Right ventricle myocardium inferior (tissue), 1 donor: ENCODE results near the gene CASK. TPM values are rescaled to one million over a fixed set of nuclear protein-coding genes. Genes with fewer than 3 reads are reported as not detected.

Experiments used
- ATAC-seq: fragments of 200-7000 bp; cut with Tn5 transposase; one replicate; pipeline ENCODE4 v1.9.1; 2020; ENCODE audit warnings: mild to moderate bottlenecking, moderate library complexity
- DNase-seq: peaks from one replicate; pipeline ENCODE4 v3.0.0; 2021; ENCODE audit errors: missing footprints
- intact Hi-C: fragments of 100-400 bp; cut with DNase I; formaldehyde crosslinking; loops from one replicate; pipeline ENCODE4 v1.11.0; 2022
- total RNA-seq: library from RNA; stranded (reverse); fragmentation: NEBNext Ultra II Directional; extraction: Animal tissue kit (Norgen Biotek cat#: 25700); gene quantifications from one replicate; pipeline ENCODE4 v1.2.1, GENCODE V29; 2021
- donor health status: DM: no; HTN: yes; CAD: no; lungs with severe emphysema.

Gene CASK
- total RNA-seq, 1 donor from 2014 or later = 16.6 TPM

- no peak for DNase-seq
- intact Hi-C loops = loop anchor here (5.0 kb wide), 1 partner anchor 1776 kb away; no protein-coding TSS in a partner anchor
- ATAC-seq = no peak
Measured at GRCh38 chrX:41781500-41781899, 141.9 kb downstream of the CASK start.

GRCh38 chrX:41779941-41780340 is 143.4 kb downstream of the CASK start:
- intact Hi-C loops = loop anchor here (5.0 kb wide), 1 partner anchor 1777 kb away; no protein-coding TSS in a partner anchor
- DNase-seq = no peak
- no peak for ATAC-seq

- intact Hi-C loops = no loop called here
- DNase-seq (no peak), ATAC-seq (no peak)
Measured at GRCh38 chrX:41779030-41779564, 144.3 kb downstream of the CASK start.

GRCh38 chrX:41761702-41762101 is 161.7 kb downstream of the CASK start:
- ATAC-seq (no peak), DNase-seq (no peak)
- intact Hi-C loops = loop anchor here (5.0 kb wide), 1 partner anchor 204 kb away; no protein-coding TSS in a partner anchor

GRCh38 chrX:41761169-41761568 is 162.2 kb downstream of the CASK start:
- DNase-seq (no peak), ATAC-seq (no peak)
- intact Hi-C loops = loop anchor here (5.0 kb wide), 1 partner anchor 204 kb away; no protein-coding TSS in a partner anchor

- intact Hi-C loops = loop anchor here (5.0 kb wide), 2 partner anchors 203 to 483 kb away; no protein-coding TSS in a partner anchor
- ATAC-seq (no peak), DNase-seq (no peak)
Measured at GRCh38 chrX:41759817-41760216, 163.5 kb downstream of the CASK start.

GRCh38 chrX:41758401-41758800 is 165.0 kb downstream of the CASK start:
- DNase-seq (no peak), ATAC-seq (no peak)
- intact Hi-C loops = loop anchor here (5.0 kb wide), 1 partner anchor 481 kb away; no protein-coding TSS in a partner anchor

GRCh38 chrX:41750716-41751115 is 172.6 kb downstream of the CASK start:
- intact Hi-C loops = no loop called here
- DNase-seq = no peak
- ATAC-seq = no peak

- no peak for ATAC-seq
- intact Hi-C loops = no loop called here
- no peak for DNase-seq
Measured at GRCh38 chrX:41739871-41740270, 183.5 kb downstream of the CASK start.

GRCh38 chrX:41737065-41737464 is 186.3 kb downstream of the CASK start:
- ATAC-seq = no peak
- no peak for DNase-seq
- intact Hi-C loops = no loop called here

- ATAC-seq (no peak), DNase-seq (no peak)
- intact Hi-C loops = no loop called here
Measured at GRCh38 chrX:41734530-41734929, 188.8 kb downstream of the CASK start.

- ATAC-seq (no peak), DNase-seq (no peak)
- intact Hi-C loops = no loop called here
Measured at GRCh38 chrX:41733939-41734338, 189.4 kb downstream of the CASK start.

- DNase-seq = no peak
- intact Hi-C loops = no loop called here
- no peak for ATAC-seq
Measured at GRCh38 chrX:41732260-41732659, 191.1 kb downstream of the CASK start.

GRCh38 chrX:41730081-41730480 is 193.3 kb downstream of the CASK start:
- intact Hi-C loops = no loop called here
- ATAC-seq = no peak
- no peak for DNase-seq

GRCh38 chrX:41728125-41728524 is 195.2 kb downstream of the CASK start:
- DNase-seq = no peak
- intact Hi-C loops = no loop called here
- ATAC-seq = no peak

- intact Hi-C loops = no loop called here
- no peak for DNase-seq
- no peak for ATAC-seq
Measured at GRCh38 chrX:41723826-41724225, 199.5 kb downstream of the CASK start, which contains the start of gene GPR82. TSS of gene GPR82 (plus strand) at chrX:41724181. CDS start at chrX:41727027, 2,846 bp downstream.

GRCh38 chrX:41722816-41723618 is 200.3 kb downstream of the CASK start:
- ATAC-seq (no peak), DNase-seq (no peak)
- intact Hi-C loops = no loop called here

GRCh38 chrX:41722214-41722613 is 201.1 kb downstream of the CASK start:
- intact Hi-C loops = no loop called here
- no peak for DNase-seq
- no peak for ATAC-seq

- no peak for DNase-seq
- intact Hi-C loops = no loop called here
- no peak for ATAC-seq
Measured at GRCh38 chrX:41721590-41721989, 201.8 kb downstream of the CASK start.

GRCh38 chrX:41720125-41720779 is 203.1 kb downstream of the CASK start:
- no peak for ATAC-seq
- intact Hi-C loops = no loop called here
- no peak for DNase-seq
